MM.1S (cell line): ENCODE results near the gene NUMA1.

Experiments
- CTCF ChIP-seq: fragments of 300-600 bp; sonication (generic); IDR thresholded peaks from 2 replicates; pipeline ENCODE4 v1.5.1; 2016; ENCODE audit warnings: antibody characterized with exemption, low read length, mixed read lengths
- EZH2 ChIP-seq: fragments of 300-600 bp; sonication (generic); optimal IDR thresholded peaks from 2 replicates; pipeline ENCODE3; 2017; ENCODE audit warnings: low read depth, mild to moderate bottlenecking, antibody characterized with exemption, low read length, mixed read lengths
- EZH2phosphoT487 ChIP-seq: fragments of 300-600 bp; sonication (generic); IDR thresholded peaks from 2 replicates; pipeline ENCODE4 v1.6.1; 2018; ENCODE audit warnings: antibody characterized with exemption, low read length

GRCh38 chr11:72112143-72112977 lies 32.0 kb upstream of the NUMA1 start, which contains the start of gene ANAPC15:
- TF ChIP-seq CTCF (no peak), EZH2 (no peak), EZH2phosphoT487 (no peak)
